Psoas muscle (tissue), 8 donors: Measurements from ENCODE around the gene BIRC7. TPM values are rescaled to one million over a fixed set of nuclear protein-coding genes. Genes with fewer than 3 reads are reported as not detected.
A peak's percentile ranks its signal among the peaks of the same experiment; 100 is the strongest.

Experiments
- ATAC-seq, 4 donors: fragments of 200-7000 bp; cut with Tn5 transposase; one replicate each; pipeline ENCODE4 v1.9.1; 2020; ENCODE audit warnings: moderate library complexity in 3 of 4, mild to moderate bottlenecking in 2 of 4
- DNase-seq, 2 donors: peaks; one replicate each; pipeline ENCODE4 v3.0.0-alpha.2; 2020
- H3K27ac ChIP-seq: fragments of 200-600 bp; one replicate; pipeline ENCODE4 v1.8.0; 2022
- H3K27me3 ChIP-seq, 3 donors: fragments of 200-600 bp in 1 of 3; one replicate each; pipeline versions ENCODE4 v1.6.1 to v1.8.0; 2013 to 2022; ENCODE audit warnings: low read length in 2 of 3, mild to moderate bottlenecking in 2 of 3, moderate library complexity in 1 of 3; ENCODE audit not compliant: insufficient read depth in 3 of 3
- H3K36me3 ChIP-seq, 2 donors: fragments of 200-600 bp in 1 of 2; one replicate each; pipeline versions ENCODE4 v1.6.1 to v1.8.0; 2013 to 2022; ENCODE audit warnings: low read depth in 1 of 2, mild to moderate bottlenecking in 1 of 2, moderate library complexity in 1 of 2; ENCODE audit not compliant: insufficient read depth in 1 of 2
- H3K4me1 ChIP-seq: fragments of 200-600 bp; one replicate; pipeline ENCODE4 v1.8.0; 2022
- H3K4me3 ChIP-seq: fragments of 200-600 bp; one replicate; pipeline ENCODE4 v1.8.0; 2022; ENCODE audit warnings: mild to moderate bottlenecking
- H3K9me3 ChIP-seq: fragments of 200-600 bp; one replicate; pipeline ENCODE4 v1.8.0; 2022
- WGBS, 3 donors: extraction: QIAGEN DNeasy Blood & Tissue Kit; methylation state at CpG; one replicate each; pipeline versions ENCODE4 v1.1.6 to v1.1.7; 2013; 5-methylcytosine and 5-hydroxymethylcytosine counted together
- intact Hi-C, 2 donors: fragments of 100-400 bp; cut with DNase I; formaldehyde crosslinking; loops; one replicate each; pipeline versions ENCODE4 v1.11.0 to v1.14.2; 2022
- polyA plus RNA-seq, 3 donors: library from polyadenylated mRNA; stranded (reverse); fragments of 200-250 nt; gene quantifications; one replicate each; pipeline ENCODE4 v1.2.3, GENCODE V29; 2013
- total RNA-seq, 4 donors: library from RNA; stranded (reverse); fragmentation: NEBNext Ultra II Directional in 2 of 4; extraction: Animal tissue kit (Norgen Biotek cat#: 25700) in 2 of 4; gene quantifications; one replicate each; pipeline versions ENCODE4 v1.2.1 to v1.2.4, GENCODE V29; 2021 to 2023
- TF ChIP-seq, protein P1 (sequence below): fragments of 200-600 bp; IDR thresholded peaks from one replicate; pipeline ENCODE4 v1.8.0; 2022; ENCODE audit warnings: antibody characterized with exemption
- donor health status: healthy with polysubstance abuse.
- donor health status: DM: no; HTN: no; CAD: no; lungs with moderate emphysema.
- donor health status: Bipolar disorder and iron deficiency.
- donor health status: healthy.
- donor health status: DM: yes; HTN: yes; CAD: no.
- donor health status: DM: no; HTN: no; CAD: no.
- donor health status: DM: no; HTN: no; CAD: no.
- donor health status: DM: yes; HTN: yes; CAD: no.

Gene BIRC7
- total and polyA plus RNA-seq, 7 donors: 0.04 TPM; not detected in 6

DNA sequence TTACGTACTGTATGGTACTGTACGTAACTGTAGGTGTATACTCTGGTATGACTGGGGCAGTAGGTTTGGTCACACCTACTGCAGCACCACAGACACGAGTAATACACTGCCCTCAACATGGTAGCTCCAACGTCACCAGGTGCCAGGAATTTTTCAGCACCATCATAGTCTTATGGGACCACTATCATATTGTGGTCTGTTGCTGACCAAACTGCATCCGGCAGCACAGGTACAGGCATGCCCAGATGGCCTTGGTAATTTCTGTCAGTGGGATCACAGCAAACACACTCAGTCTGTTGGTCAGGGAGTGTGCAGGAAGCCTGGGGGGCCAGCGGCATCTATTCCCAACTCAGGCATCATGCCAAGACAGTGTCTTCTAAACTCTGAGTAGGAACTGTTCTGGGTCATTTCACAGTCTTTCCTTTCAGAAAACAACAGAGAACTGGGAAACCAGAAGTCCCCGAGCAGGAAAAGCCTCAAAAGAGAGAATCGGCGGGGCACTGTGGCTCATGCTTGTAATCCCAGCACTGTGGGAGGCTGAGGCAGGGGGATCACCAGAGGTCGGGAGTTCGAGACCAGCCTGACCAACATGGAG, 25.6 kb upstream of the BIRC7 start:
- H3K4me1 ChIP-seq: peaks cover 62% of the 10 kb centered on the region
- intact Hi-C loops: loop anchor here in 1 of 2 donors (5.0 kb wide), 1 partner anchor 62 kb away; the partner anchor contains the start of gene ARFGAP1

DNA sequence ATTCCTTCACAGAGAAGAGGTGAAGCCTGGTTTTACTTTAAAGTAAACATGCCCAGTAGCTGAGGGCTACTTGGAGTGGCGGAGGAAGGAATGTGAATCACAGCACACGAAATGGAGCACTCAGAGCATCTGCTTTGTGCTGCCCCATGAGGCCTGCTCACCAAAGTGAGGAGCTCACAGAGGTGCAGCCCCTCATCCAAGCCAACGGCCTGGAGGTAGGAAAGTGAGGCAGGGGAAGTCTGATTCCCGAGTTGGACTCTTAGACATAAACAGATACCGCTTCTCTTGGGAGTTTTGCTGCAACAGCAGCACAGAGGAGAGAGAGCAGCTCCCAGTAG, 23.3 kb upstream of the BIRC7 start:
- no peaks in the 10 kb centered on the region for H3K27me3 ChIP-seq
- intact Hi-C loops: loop anchor here in 1 of 2 donors (5.0 kb wide), 1 partner anchor 60 kb away; the partner anchor contains the start of gene ARFGAP1
- peaks cover 68% of the 10 kb centered on the region for H3K4me1 ChIP-seq
- 71 to 83% (median 78%) methylated on average over 5 of the region's 5 CpGs for WGBS, 3 donors
- no peaks in the 10 kb centered on the region for H3K9me3 ChIP-seq
- ATAC-seq (no peak), DNase-seq (no peak)
- no peak overlapping the region for H3K4me3 ChIP-seq
- no peak overlapping the region for H3K27ac ChIP-seq
- peaks cover 8 to 73% of the 10 kb centered on the region in 2 donors for H3K36me3 ChIP-seq
- TF ChIP-seq, protein P1, sequence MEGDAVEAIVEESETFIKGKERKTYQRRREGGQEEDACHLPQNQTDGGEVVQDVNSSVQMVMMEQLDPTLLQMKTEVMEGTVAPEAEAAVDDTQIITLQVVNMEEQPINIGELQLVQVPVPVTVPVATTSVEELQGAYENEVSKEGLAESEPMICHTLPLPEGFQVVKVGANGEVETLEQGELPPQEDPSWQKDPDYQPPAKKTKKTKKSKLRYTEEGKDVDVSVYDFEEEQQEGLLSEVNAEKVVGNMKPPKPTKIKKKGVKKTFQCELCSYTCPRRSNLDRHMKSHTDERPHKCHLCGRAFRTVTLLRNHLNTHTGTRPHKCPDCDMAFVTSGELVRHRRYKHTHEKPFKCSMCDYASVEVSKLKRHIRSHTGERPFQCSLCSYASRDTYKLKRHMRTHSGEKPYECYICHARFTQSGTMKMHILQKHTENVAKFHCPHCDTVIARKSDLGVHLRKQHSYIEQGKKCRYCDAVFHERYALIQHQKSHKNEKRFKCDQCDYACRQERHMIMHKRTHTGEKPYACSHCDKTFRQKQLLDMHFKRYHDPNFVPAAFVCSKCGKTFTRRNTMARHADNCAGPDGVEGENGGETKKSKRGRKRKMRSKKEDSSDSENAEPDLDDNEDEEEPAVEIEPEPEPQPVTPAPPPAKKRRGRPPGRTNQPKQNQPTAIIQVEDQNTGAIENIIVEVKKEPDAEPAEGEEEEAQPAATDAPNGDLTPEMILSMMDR: no peak

More for the DNA sequence above, 25.6 kb upstream of the BIRC7 start:
- Histone ChIP-seq H3K9me3 (no peaks in the 10 kb centered on the region), H3K4me3 (no peak overlapping the region), H3K27me3 (no peaks in the 10 kb centered on the region), H3K36me3 (peaks cover 8 to 91% of the 10 kb centered on the region in 2 donors), H3K27ac (no peak overlapping the region)
- TF ChIP-seq, protein P1: no peak
- ATAC-seq (no peak), DNase-seq (no peak)
- WGBS, 3 donors: 74 to 78% (median 75%) methylated on average over 11 of the region's 11 CpGs

DNA sequence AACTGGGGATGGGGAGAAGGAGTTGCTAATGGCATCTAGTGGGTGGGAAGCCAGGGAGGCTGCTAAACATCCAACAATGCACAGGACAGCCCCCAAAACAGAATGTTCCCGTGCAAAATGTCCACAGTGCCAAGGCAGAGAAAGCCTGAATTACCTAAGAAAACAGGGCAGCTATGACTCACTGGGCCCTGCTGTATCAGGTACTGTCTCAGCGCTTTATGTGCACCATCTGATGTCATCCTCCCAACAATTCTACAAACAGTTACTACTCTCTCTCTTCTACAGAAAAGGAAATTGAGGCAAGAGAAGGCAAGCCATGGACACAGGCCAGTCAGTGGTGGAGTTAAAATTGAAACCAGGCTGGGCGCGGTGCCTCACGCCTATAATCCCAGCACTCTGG, 22.9 kb upstream of the BIRC7 start:
- Histone ChIP-seq H3K4me1 (peaks cover 64% of the 10 kb centered on the region), H3K27me3 (no peaks in the 10 kb centered on the region), H3K36me3 (peaks cover 8 to 69% of the 10 kb centered on the region in 2 donors), H3K9me3 (no peaks in the 10 kb centered on the region), H3K4me3 (no peak overlapping the region), H3K27ac (peak overlapping the region; percentile 9)
- 68 to 87% (median 78%) methylated on average over 5 of the region's 5 CpGs for WGBS, 3 donors
- DNase-seq (no peak), ATAC-seq (no peak)
- intact Hi-C loops: loop anchor here in 1 of 2 donors (5.0 kb wide), 1 partner anchor 60 kb away; the partner anchor contains the start of gene ARFGAP1
- TF ChIP-seq, protein P1: no peak

DNA sequence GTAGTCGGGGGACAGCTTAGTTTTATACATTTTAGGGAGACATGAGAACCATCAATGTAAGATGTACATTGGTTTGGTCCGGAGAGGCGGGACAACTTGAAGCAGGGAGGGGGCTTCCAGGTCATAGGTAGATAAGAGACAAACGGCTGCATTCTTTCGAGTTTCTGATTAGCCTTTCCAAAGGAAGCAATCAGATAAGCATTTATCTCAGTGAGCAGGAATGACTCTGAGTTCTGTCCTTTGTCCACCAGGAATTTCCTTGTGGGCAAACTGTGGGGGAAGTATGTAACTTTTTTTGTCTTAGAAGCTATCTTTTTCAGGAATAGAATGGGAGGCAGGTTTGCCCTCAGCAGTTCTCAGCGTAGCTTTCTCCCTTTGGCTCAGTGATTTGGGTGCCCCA, 21.2 kb upstream of the BIRC7 start:
- Histone ChIP-seq H3K4me3 (peak overlapping the region; percentile 96), H3K9me3 (no peaks in the 10 kb centered on the region), H3K27me3 (no peaks in the 10 kb centered on the region), H3K27ac (peak overlapping the region; percentile 84), H3K4me1 (peaks cover 51% of the 10 kb centered on the region), H3K36me3 (peaks cover 8 to 53% of the 10 kb centered on the region in 2 donors)
- 75 to 82% (median 82%) methylated on average over 6 of the region's 6 CpGs for WGBS, 3 donors
- DNase-seq: no peak
- ATAC-seq: no peak
- TF ChIP-seq, protein P1: no peak
- intact Hi-C loops: loop anchor here in 1 of 2 donors (5.0 kb wide), 1 partner anchor 58 kb away; the partner anchor contains the start of gene ARFGAP1
